HepG2 (cell line): ENCODE data around the gene ZXDC.

Experiments used
- ATF3 ChIP-seq: sonication (generic); formaldehyde crosslinking; IDR thresholded peaks from 2 replicates; pipeline ENCODE4 v1.4.0; 2020; ENCODE audit warnings: missing genetic modification reagents
- EZH2 ChIP-seq: conservative IDR thresholded peaks from 2 replicates; pipeline ENCODE4 v1.6.1; 2012; ENCODE audit warnings: mild to moderate bottlenecking, low read depth, low read length, moderate library complexity
- FOXM1 ChIP-seq: sonication (generic); formaldehyde crosslinking; IDR thresholded peaks from 2 replicates; pipeline ENCODE4 v1.5.0; 2020; ENCODE audit warnings: missing genetic modification reagents
- NCOR1 ChIP-seq: fragments of 200-600 bp; sonication (generic); IDR thresholded peaks from 2 replicates; pipeline ENCODE4 v1.7.0; 2017; ENCODE audit warnings: antibody characterized with exemption, low read length, borderline replicate concordance
- NR2F6 ChIP-seq, 2 experiments: IDR thresholded peaks; 2 replicates each; pipeline ENCODE4 v1.6.1; 2016; ENCODE audit warnings: antibody characterized with exemption in 1 of 2, mild to moderate bottlenecking in 1 of 2
- POLR2A ChIP-seq, 2 experiments: IDR thresholded peaks; 2 replicates each; pipeline ENCODE4 v1.6.1; 2011; ENCODE audit warnings: low read depth in 2 of 2, low read length in 2 of 2, mild to moderate bottlenecking in 1 of 2, moderate library complexity in 1 of 2; ENCODE audit not compliant: insufficient read depth in 1 of 2
- SMAD3 ChIP-seq: sonication (generic); formaldehyde crosslinking; IDR thresholded peaks from 2 replicates; pipeline ENCODE4 v1.4.0; 2020; ENCODE audit warnings: missing genetic modification reagents
- TOPORS ChIP-seq: sonication (generic); formaldehyde crosslinking; IDR thresholded peaks from 2 replicates; pipeline ENCODE4 v1.8.0; 2023; ENCODE audit warnings: mild to moderate bottlenecking, missing genetic modification reagents
- ZBTB26 ChIP-seq: IDR thresholded peaks from 2 replicates; pipeline ENCODE4 v1.6.1; 2016; ENCODE audit warnings: missing compliant biosample characterization, missing genetic modification reagents, borderline replicate concordance
- ZC3H13 ChIP-seq: sonication (generic); formaldehyde crosslinking; IDR thresholded peaks from 2 replicates; pipeline ENCODE4 v1.8.1; 2023; ENCODE audit warnings: mild to moderate bottlenecking, missing genetic modification reagents, moderate library complexity
- ZNF331 ChIP-seq: sonication (generic); formaldehyde crosslinking; IDR thresholded peaks from 2 replicates; pipeline ENCODE4 v1.4.0; 2020; ENCODE audit warnings: missing genetic modification reagents

GRCh38 chr3:126507886-126508285, 32.2 kb upstream of the ZXDC start:
- no peak for TF ChIP-seq ZC3H13
- TF ChIP-seq ZNF331 (CRISPR knock-in tag), result no peak
- no peak for TF ChIP-seq POLR2A (IDR thresholded peaks at IDR 0.05; ENCODE audit: insufficient read depth in 1 of 2, low read depth in 2 of 2, low read length in 2 of 2)
- TF ChIP-seq ZBTB26, result no peak
- TF ChIP-seq ATF3 (CRISPR knock-in tag), result no peak
- TF ChIP-seq NR2F6 (IDR thresholded peaks at IDR 0.05), result no peak
- no peak for TF ChIP-seq NR2F6 (CRISPR knock-in tag; IDR thresholded peaks at IDR 0.05)
- no peak for TF ChIP-seq FOXM1 (CRISPR knock-in tag)
- TF ChIP-seq NCOR1, result no peak
- TF ChIP-seq SMAD3 (CRISPR knock-in tag), result no peak
- TF ChIP-seq EZH2, result no peak
- TF ChIP-seq TOPORS, result no peak
